Activated T-cell treated with anti-CD3 and anti-CD28 coated beads for 48 hours (primary cell): ENCODE results near the gene TUT7.
"Not testable (repeated sequence)": the region's sequence is repeated elsewhere in the genome, so short reads cannot be mapped to it uniquely, and the experiment has no call there.

Source experiments
- DNase-seq: peaks from one replicate; pipeline ENCODE4 v3.0.0-alpha.2; 2020; ENCODE audit warnings: low read depth

Gene TUT7

GRCh38 chr9:86300701-86301100 is 53.5 kb downstream of the TUT7 start:
- DNase-seq, result no peak

- DNase-seq, result no peak
These were observed 55.3 kb downstream of the TUT7 start for GRCh38 chr9:86298873-86299272.

- DNase-seq, result not testable (repeated sequence)
These were observed 63.9 kb downstream of the TUT7 start for GRCh38 chr9:86290341-86290740.

- DNase-seq, result no peak
These were observed 65.6 kb downstream of the TUT7 start for GRCh38 chr9:86288499-86289198.

GRCh38 chr9:86287013-86287412 is 67.2 kb downstream of the TUT7 start:
- no peak for DNase-seq

- no peak for DNase-seq
These were observed 67.9 kb downstream of the TUT7 start for GRCh38 chr9:86286278-86286677.

- no peak for DNase-seq
These were observed 68.9 kb downstream of the TUT7 start for GRCh38 chr9:86285261-86285660.

GRCh38 chr9:86282979-86283535 is 71.2 kb downstream of the TUT7 start:
- no peak for DNase-seq

- peak; percentile 98 for DNase-seq
These were observed 71.9 kb downstream of the TUT7 start, which contains the start of gene ISCA1 for GRCh38 chr9:86282077-86282978. ISCA1 (minus strand) TSS chr9:86282538; CDS start chr9:86282458, 80 bp downstream.

GRCh38 chr9:86281593-86282076 is 72.6 kb downstream of the TUT7 start:
- no peak for DNase-seq

- no peak for DNase-seq
These were observed 73.6 kb downstream of the TUT7 start for GRCh38 chr9:86280580-86280979.

GRCh38 chr9:86279839-86280238 is 74.4 kb downstream of the TUT7 start:
- DNase-seq, result no peak

GRCh38 chr9:86277072-86277471 is 77.1 kb downstream of the TUT7 start:
- DNase-seq, result no peak

- DNase-seq, result no peak
These were observed 78.2 kb downstream of the TUT7 start for GRCh38 chr9:86275962-86276361.

GRCh38 chr9:86274821-86275643 is 79.2 kb downstream of the TUT7 start:
- no peak for DNase-seq

GRCh38 chr9:86272221-86272620 is 82.0 kb downstream of the TUT7 start:
- DNase-seq, result no peak

- no peak for DNase-seq
These were observed 90.3 kb downstream of the TUT7 start for GRCh38 chr9:86263876-86264275.

- no peak for DNase-seq
These were observed 91.7 kb downstream of the TUT7 start for GRCh38 chr9:86262492-86262891.

- DNase-seq, result no peak
These were observed 94.7 kb downstream of the TUT7 start, which contains the start of gene C9orf153 for GRCh38 chr9:86259557-86259956. C9orf153 (minus strand) TSS chr9:86259657; CDS start chr9:86229603, 30,054 bp downstream.

- DNase-seq, result no peak
These were observed 96.8 kb downstream of the TUT7 start for GRCh38 chr9:86257391-86257790.

- DNase-seq, result no peak
These were observed 97.6 kb downstream of the TUT7 start for GRCh38 chr9:86256653-86257052.

- DNase-seq, result no peak
These were observed 100.6 kb downstream of the TUT7 start for GRCh38 chr9:86253577-86253976.
